A673 (cell line): ENCODE results near the gene PDC. TPM values are rescaled to one million over a fixed set of nuclear protein-coding genes. Genes with fewer than 3 reads are reported as not detected.

Source experiments
- BruUV-seq: library from RNA; stranded (reverse); fragments of 400-500 nt; replicated peaks from 2 replicates; lab custom pipeline; 2021; lab: Mats Ljungman, UMichigan
- CTCF ChIA-PET: fragments of 300-600 bp; sonication (Branson Sonifier 250); formaldehyde crosslinking; loops from one replicate; lab custom pipeline; 2022; ENCODE audit warnings: antibody characterized with exemption; lab: Charles Lee
- POLR2A ChIA-PET: fragments of 300-600 bp; sonication (Branson Sonifier 250); formaldehyde crosslinking; loops from one replicate; lab custom pipeline; 2022; ENCODE audit warnings: antibody characterized with exemption; ENCODE audit not compliant: low non-redundant PET; lab: Charles Lee
- DNase-seq: peaks from one replicate; pipeline ENCODE4 v3.0.0-alpha.2; 2015; ENCODE audit warnings: low spot score
- H3K27ac ChIP-seq: fragments of 200-600 bp; sonication (generic); 2 replicates; pipeline ENCODE4 v1.5.1; 2016; ENCODE audit warnings: mixed run types, low read depth, mild to moderate bottlenecking, mixed read lengths, antibody characterized with exemption, low read length; ENCODE audit not compliant: poor library complexity, severe bottlenecking
- H3K27me3 ChIP-seq: fragments of 200-600 bp; sonication (generic); replicated peaks from 2 replicates; pipeline ENCODE4 v1.6.1; 2017; ENCODE audit warnings: mixed run types, low read depth, mild to moderate bottlenecking, mixed read lengths, antibody characterized with exemption, low read length; ENCODE audit not compliant: insufficient read depth, poor library complexity
- H3K36me3 ChIP-seq: fragments of 200-600 bp; sonication (generic); 2 replicates; pipeline ENCODE4 v1.6.1; 2016; ENCODE audit warnings: mixed run types, mild to moderate bottlenecking, mixed read lengths, antibody characterized with exemption, low read length; ENCODE audit not compliant: insufficient read depth, poor library complexity, severe bottlenecking
- H3K4me1 ChIP-seq: fragments of 200-600 bp; sonication (generic); 2 replicates; pipeline ENCODE4 v1.6.1; 2017; ENCODE audit warnings: mixed run types, mild to moderate bottlenecking, mixed read lengths, antibody characterized with exemption, low read length; ENCODE audit not compliant: insufficient read depth, poor library complexity, severe bottlenecking
- H3K4me3 ChIP-seq: fragments of 200-600 bp; sonication (generic); 2 replicates; pipeline ENCODE4 v1.5.1; 2016; ENCODE audit warnings: low read depth, mixed run types, mild to moderate bottlenecking, mixed read lengths, low read length; ENCODE audit not compliant: poor library complexity, severe bottlenecking
- H3K9me3 ChIP-seq: fragments of 200-600 bp; sonication (generic); 2 replicates; pipeline ENCODE4 v1.6.1; 2016; ENCODE audit warnings: mixed run types, low read depth, mild to moderate bottlenecking, mixed read lengths, antibody characterized with exemption, low read length; ENCODE audit not compliant: poor library complexity, severe bottlenecking
- EZH2 ChIP-seq: fragments of 200-600 bp; sonication (generic); IDR thresholded peaks from 2 replicates; pipeline ENCODE4 v1.6.1; 2017; ENCODE audit warnings: borderline replicate concordance, low read depth, mild to moderate bottlenecking, mixed read lengths, antibody characterized with exemption, low read length; ENCODE audit not compliant: poor library complexity, severe bottlenecking
- intact Hi-C: fragments of 100-400 bp; cut with micrococcal nuclease; formaldehyde crosslinking; loops from one replicate; pipeline ENCODE4 v1.10.0; 2022; ENCODE audit not compliant: unreplicated experiment
- total RNA-seq: library from RNA; stranded (reverse); gene quantifications from 2 replicates; pipeline ENCODE4 v1.2.3, GENCODE V29; 2021
- TF ChIP-seq, protein P1 (sequence below): fragments of 300-800, 200-600 bp; sonication (generic); conservative IDR thresholded peaks from 2 replicates; pipeline ENCODE4 v1.5.1; 2017; ENCODE audit warnings: low read depth, mild to moderate bottlenecking, antibody characterized with exemption, low read length, moderate library complexity, mixed read lengths

PDC gene
- total RNA-seq, 1 experiment from 2014 or later = not detected

GRCh38 chr1:186500804-186501203, 39.9 kb upstream of the PDC start:
- DNase-seq = no peak
- Histone ChIP-seq H3K27ac (no peak overlapping the region), H3K27me3 (no peaks in the 10 kb centered on the region), H3K36me3 (no peaks in the 10 kb centered on the region), H3K4me3 (no peak overlapping the region), H3K4me1 (peaks cover 28% of the 10 kb centered on the region), H3K9me3 (peaks cover 4% of the 10 kb centered on the region)
- TF ChIP-seq EZH2 = no peak
- TF ChIP-seq, protein P1, sequence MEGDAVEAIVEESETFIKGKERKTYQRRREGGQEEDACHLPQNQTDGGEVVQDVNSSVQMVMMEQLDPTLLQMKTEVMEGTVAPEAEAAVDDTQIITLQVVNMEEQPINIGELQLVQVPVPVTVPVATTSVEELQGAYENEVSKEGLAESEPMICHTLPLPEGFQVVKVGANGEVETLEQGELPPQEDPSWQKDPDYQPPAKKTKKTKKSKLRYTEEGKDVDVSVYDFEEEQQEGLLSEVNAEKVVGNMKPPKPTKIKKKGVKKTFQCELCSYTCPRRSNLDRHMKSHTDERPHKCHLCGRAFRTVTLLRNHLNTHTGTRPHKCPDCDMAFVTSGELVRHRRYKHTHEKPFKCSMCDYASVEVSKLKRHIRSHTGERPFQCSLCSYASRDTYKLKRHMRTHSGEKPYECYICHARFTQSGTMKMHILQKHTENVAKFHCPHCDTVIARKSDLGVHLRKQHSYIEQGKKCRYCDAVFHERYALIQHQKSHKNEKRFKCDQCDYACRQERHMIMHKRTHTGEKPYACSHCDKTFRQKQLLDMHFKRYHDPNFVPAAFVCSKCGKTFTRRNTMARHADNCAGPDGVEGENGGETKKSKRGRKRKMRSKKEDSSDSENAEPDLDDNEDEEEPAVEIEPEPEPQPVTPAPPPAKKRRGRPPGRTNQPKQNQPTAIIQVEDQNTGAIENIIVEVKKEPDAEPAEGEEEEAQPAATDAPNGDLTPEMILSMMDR = no peak
- no TSS peak for BruUV-seq
- ChIA-PET CTCF (no interaction called here), POLR2A (no interaction called here)
- intact Hi-C loops = no loop called here

- no TSS peak for BruUV-seq
- intact Hi-C loops = loop anchor here (2.0 kb wide), 1 partner anchor 75 kb away; no protein-coding TSS in a partner anchor
- Histone ChIP-seq H3K4me3 (no peak overlapping the region), H3K27me3 (no peaks in the 10 kb centered on the region), H3K4me1 (peaks cover 28% of the 10 kb centered on the region), H3K9me3 (no peaks in the 10 kb centered on the region), H3K36me3 (no peaks in the 10 kb centered on the region), H3K27ac (peak overlapping the region; percentile 2)
- ChIA-PET POLR2A (no interaction called here), CTCF (interaction anchor here (1.3 kb wide), 1 partner anchor 124 kb away, joined by 5 read pairs; the partner anchor contains the start of gene TPR)
- DNase-seq = peak; percentile 82
- TF ChIP-seq, protein P1 = no peak
- no peak for TF ChIP-seq EZH2
These were observed 38.7 kb upstream of the PDC start for GRCh38 chr1:186499571-186499970.

DNA sequence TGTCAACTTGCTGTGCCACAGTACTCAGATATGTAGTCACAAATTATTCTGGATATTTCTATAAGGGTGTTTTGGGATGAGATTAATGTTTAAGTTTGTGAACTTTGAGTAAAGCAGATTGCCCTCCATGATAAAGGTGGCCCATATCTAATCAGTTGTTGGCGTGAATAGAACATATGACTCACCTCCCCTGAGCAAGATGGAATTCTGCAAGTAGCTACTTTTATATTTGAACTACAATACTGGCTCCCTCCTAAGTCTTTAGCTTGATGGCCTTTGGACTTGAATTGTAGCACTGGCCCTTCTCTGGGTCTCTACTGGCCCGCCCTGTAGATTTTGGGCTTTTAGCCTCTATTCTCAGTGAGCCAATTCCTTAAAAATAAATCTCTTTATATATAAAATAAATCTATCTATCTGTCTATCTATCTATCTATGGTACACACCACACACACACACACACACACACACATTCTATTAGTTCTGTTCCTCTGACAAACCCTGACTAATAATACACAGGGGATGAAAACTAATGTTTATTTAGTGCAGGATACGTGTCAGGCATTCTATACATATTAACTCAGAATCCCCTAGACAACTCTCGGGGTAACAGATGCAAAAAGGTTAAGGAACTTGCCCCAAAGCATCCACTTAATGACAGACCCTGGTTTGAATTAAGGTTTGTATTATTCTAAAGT, 37.9 kb upstream of the PDC start:
- H3K36me3 ChIP-seq = no peaks in the 10 kb centered on the region
- no TSS peak for BruUV-seq
- TF ChIP-seq, protein P1 = no peak
- no peak for TF ChIP-seq EZH2
- H3K9me3 ChIP-seq = no peaks in the 10 kb centered on the region
- intact Hi-C loops = loop anchor here (2.0 kb wide), 1 partner anchor 76 kb away; no protein-coding TSS in a partner anchor
- H3K27me3 ChIP-seq = no peaks in the 10 kb centered on the region
- POLR2A ChIA-PET = no interaction called here
- no peak overlapping the region for H3K4me3 ChIP-seq
- H3K27ac ChIP-seq = peak overlapping the region; percentile 2
- peak; percentile 87 for DNase-seq
- CTCF ChIA-PET = interaction anchor here (1.3 kb wide), 1 partner anchor 124 kb away, joined by 5 read pairs; the partner anchor contains the start of gene TPR
- peaks cover 28% of the 10 kb centered on the region for H3K4me1 ChIP-seq
